ENCODE results near the gene SH3GL1.

SH3GL1 gene

DNA sequence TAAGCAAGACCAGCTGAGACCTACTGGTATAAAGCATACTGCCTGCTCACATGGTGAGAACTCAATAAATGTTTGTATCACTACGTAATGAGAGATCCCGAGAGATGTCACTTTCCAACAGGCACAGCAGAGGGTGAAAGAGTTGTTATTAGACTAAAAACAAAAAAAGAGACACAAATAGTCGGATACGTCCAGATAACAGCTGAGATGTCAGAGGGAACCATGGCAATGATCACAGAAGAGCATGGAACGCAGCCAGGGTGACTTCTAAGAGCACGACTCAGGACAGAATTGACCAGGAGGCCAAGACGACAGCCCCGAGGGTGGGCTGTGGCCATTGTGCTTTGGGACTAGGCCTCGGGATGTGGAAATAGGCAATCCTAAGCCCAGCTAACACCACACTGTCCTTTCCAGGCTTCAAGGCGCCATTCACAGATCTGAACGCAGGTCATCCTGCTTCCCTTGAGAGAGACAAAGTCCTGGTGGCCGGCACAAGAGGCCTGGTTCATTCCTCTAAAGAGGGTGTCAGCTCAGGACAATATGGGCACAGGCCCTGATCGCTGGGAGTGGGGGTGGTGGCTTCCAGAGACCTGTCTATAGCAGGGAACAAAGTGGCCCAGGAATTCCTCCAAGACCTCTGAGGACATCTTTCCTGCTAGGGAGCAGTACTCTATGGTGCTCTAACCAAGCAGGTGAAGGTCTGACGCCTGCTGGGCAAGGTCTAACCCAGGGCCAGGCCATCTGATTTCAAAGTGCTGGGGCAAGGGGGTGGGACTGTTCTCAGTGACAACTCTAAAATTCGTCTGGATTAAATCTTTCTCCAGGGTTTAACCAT lies 3.2 kb downstream of the SH3GL1 start:
- TF ChIP-seq ZNF274 (IDR thresholded peaks at IDR 0.05; ENCODE audit: low read depth, low read length), result no peak
- H3K4me3 ChIP-seq (ENCODE audit: low read length), result no peak overlapping the region

DNA sequence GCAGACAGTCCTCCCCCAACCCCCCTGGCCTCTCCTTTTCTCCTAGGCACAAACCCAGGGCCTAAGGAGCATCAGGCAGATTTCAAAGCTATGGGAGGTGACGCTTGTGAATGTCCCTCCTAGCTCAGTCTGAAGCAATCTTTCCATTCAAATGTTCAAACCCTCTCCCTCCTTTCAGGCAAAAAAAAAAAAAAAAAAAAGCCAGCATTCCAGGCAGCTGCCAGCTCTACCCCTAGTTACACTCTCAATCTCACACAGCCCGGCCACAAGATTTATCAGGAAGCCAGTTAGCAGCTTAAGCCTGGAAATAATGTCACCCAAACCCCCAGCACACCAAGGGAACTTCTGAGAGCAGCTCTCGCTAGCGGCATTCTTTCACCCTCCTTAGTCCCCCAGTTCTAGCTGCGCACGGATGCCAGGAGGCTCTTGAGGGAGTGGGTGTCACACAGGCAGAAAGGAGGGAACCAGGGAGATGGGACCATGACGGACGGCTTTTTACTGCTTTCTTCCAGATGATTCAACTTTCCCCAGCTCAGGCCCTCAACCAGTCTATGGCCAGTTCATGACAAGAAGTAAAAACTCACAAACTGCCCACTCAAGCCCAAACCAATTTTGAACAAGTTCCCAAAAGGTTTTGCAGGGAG lies 6.3 kb downstream of the SH3GL1 start:
- no peak for TF ChIP-seq ZNF274 (IDR thresholded peaks at IDR 0.05; ENCODE audit: low read depth, low read length)
- H3K4me3 ChIP-seq (ENCODE audit: low read length), result no peak overlapping the region

DNA sequence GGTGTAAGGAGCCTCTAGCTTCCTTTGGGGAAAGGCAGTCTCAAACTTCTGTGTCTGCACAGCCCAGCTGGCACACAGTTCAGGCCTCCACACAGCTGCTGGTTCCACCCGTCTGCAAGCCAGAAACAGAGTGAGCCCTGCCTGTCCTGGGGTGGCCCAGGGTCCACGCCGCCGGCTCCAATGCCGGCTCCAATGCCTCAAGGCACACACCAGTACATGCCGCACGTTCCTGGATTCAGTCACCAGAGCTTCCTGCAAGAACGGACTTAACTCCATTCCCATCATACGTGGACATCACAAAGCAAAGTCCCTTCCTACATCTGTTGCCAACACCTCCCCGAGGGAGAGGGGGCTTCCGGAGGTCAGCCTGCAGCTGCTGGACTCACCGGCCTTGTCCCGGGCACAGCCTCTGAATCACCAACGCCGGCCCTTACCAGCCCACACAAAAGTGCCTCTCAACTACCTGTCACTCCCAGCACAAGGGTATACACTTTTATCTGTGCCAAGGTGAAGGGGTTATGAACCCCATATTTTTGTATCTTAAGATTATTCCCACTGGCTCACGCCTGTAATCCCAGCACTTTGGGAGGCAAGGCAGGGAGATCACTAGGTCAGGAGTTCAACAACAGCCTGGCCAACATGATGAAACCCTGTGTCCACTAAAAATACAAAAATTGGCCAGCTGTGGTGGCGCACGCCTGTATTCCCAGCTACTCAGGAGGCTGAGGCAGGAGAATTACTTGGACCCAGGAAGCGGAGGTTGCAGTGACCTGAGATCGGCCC lies 8.5 kb downstream of the SH3GL1 start:
- no peak overlapping the region for H3K4me3 ChIP-seq (ENCODE audit: low read length)
- TF ChIP-seq ZNF274 (IDR thresholded peaks at IDR 0.05; ENCODE audit: low read depth, low read length), result no peak

DNA sequence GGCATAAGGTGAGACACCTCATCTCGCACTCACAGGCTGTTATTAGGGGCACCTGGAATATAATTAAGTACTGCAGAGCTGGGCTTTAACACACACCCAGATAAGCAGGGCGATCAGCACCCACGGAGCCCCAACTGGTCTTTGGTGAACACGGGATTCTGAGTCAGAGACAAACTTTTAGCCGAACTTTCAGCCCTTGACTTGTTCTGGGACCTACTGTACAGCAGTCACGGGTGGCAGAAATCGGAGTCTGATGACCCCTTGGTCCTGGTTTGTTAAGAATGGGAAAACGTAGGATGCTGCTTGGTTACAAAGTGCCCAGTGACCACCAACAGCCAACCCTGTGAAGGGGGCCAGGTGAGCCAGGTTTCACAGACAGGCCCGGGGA lies 9.0 kb downstream of the SH3GL1 start:
- TF ChIP-seq ZNF274 (IDR thresholded peaks at IDR 0.05; ENCODE audit: low read depth, low read length), result no peak
- no peak overlapping the region for H3K4me3 ChIP-seq (ENCODE audit: low read length)

DNA sequence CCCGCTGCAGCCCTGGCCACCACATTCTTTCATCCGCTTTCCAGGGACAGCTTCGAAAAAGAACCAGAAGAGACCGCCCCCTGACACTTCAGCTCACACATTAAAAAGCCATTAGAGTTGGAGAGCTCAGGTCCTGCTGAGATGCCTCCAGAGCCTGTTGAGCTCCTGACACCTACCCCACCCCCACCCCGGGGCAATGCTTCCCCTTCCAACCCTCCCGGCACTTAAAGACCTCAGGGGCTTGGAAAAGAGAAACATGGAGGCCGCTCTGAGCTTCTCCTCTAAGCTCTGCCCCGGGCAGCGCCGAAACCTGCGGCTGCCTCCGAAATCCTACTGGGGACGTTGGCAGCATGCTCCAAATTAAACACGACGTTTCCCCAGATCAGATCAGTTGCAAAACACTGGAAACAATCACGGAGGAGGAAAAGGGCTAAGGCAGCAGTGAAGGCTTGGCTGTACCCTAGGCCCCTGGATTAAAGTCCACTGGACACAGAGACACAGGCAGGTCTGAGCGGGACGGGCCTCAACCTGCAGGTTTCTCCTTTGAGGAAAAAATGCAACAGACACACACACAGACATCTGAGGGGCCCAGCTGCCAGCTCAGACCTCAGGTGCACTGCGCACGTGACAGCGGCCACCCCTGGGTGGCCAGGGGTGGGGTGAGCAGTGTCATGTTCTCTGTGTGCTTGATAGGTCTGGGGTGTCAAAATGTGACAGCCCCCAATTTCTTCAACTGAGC lies 9.6 kb downstream of the SH3GL1 start:
- no peak overlapping the region for H3K4me3 ChIP-seq (ENCODE audit: low read length)
- no peak for TF ChIP-seq ZNF274 (IDR thresholded peaks at IDR 0.05; ENCODE audit: low read depth, low read length)

DNA sequence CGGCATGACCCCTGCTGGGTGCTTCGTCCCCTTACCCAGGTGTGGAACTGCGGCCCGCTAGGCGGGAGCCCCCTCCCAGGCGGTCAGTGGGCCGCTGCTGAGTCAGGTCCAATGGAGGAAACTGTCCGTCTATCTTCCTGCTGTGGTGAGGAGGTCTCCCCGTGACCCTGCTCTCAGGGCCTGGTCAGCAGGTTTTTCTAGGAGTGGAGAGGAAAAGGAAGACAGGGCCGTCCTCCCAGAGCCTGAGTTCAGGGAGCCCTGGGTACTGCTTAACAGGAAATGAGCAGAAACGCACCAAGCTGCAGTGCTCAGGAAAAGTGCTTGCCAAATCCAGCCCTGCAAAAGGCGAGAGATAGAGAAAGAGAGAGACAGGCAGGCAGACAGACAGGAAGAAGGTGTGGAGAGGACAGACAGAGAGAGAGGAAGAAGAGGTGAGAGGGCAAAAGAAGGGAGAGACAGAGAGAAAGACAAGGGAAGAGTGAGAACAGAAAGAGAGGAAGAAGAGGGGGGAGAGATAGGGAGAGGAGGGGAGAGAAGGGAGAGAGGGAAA lies 10.3 kb downstream of the SH3GL1 start:
- no peak for TF ChIP-seq ZNF274 (IDR thresholded peaks at IDR 0.05; ENCODE audit: low read depth, low read length)
- no peak overlapping the region for H3K4me3 ChIP-seq (ENCODE audit: low read length)

DNA sequence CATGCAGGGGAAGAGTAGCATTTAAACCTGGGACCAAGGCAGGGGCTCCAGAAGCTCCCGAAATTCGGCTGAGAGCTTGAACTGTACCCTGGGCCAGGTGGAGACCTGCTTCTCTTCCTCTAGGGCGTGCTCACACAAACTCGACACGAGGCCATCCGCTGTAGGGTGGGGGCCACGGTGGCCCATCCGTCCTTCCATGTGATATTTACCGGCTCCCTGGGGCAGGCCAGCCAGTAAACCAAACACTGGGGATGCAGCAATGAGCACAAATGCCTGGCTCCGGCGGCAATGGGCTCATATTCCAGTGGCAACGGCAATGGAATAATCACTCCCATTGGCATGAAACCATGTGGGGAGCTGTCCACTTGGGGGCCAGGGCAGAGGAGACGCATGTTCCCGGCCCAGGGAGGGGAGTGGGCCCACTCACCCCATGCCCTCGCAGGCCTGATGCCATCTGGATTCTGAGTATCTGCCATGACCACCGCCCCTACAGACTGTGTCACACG lies 10.8 kb downstream of the SH3GL1 start:
- TF ChIP-seq ZNF274 (IDR thresholded peaks at IDR 0.05; ENCODE audit: low read depth, low read length), result no peak
- H3K4me3 ChIP-seq (ENCODE audit: low read length), result no peak overlapping the region

DNA sequence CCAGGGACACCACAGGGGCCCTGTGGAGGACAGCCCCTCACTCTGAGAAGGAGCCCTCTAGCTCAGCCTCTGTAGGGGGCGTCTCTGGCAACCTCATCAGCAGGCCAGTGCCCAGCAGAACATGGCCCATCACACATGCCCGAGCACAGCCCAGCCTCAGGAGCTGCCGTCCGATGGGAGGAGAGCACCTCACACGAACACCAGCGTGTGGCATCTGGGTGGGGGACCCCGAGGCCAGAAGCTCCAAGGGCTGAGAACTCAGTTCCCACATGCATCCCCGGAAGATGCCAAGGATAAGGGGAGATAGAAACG lies 11.3 kb downstream of the SH3GL1 start:
- TF ChIP-seq ZNF274 (IDR thresholded peaks at IDR 0.05; ENCODE audit: low read depth, low read length), result no peak
- H3K4me3 ChIP-seq (ENCODE audit: low read length), result no peak overlapping the region

DNA sequence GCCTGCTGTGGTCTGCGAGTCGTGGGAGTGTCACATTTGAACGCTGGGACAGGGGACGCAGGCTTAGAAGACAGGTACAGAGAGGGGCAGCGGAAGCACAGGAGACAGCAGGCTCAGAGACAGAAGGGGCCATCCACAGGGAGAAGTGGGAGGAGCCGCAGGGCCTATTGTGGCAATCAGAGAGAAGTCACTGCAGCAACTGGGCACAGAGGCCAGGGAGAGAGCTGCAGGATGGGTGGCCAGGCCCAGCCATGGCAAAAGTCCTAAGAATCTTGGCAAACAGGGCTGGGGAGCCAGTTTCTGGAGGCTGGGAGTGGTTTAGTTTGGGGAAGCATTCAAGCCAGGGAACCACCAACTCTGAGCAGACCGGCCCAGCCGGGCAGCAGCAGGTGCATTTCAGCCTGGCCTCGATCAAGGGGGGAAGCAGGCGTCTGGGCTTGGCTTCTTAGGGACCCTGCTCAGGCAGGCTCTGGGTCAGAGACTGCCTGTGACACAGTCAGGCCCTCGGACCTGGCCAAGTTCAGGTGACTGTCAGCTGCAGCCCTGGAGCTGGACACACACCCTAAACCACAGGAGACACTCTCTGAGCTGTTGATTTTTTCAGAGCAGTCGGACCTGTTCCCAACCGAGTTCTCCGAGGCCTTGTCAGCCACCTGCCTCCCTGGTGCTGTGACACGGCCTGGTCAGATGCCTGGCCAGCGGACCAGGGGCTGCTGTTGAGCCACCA lies 11.8 kb downstream of the SH3GL1 start:
- no peak for TF ChIP-seq ZNF274 (IDR thresholded peaks at IDR 0.05; ENCODE audit: low read depth, low read length)
- H3K4me3 ChIP-seq (ENCODE audit: low read length), result no peak overlapping the region

DNA sequence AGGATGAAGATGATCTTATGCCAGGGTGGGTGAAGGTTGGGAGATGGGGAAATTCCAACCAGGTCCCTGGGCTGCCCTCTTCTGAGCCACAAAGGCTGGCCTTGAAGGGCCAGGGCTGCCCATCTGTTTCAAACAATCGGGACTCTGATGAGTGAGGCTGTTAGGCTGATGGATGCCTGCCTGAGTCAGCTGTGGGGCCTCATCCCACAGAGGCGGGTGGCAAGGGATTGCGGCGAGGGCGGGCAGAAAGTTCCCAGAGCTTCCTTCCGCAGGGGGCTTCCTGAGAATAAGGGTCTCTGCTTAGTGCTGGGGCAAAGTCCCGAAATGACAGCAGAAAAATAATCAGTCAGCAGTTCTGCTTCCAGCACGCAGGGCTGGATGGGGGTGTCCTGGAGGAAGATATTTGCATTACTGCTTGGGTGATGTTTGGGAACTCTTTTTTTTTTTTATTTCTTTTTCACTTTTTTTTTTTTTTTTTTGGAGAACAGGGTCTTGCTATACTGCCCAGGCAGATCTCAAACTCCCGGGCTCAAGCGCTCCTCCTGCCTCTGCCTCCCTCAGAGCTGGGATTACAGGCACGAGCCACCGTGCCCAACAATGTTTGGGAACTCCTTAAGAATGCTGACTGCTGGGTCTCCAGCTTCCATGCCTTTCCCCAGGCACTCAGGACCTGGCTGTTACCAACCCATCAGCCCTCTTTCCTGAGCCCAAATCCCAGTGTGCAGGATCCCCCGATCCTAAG lies 14.1 kb downstream of the SH3GL1 start:
- no peak for TF ChIP-seq ZNF274 (IDR thresholded peaks at IDR 0.05; ENCODE audit: low read depth, low read length)
- H3K4me3 ChIP-seq (ENCODE audit: low read length), result no peak overlapping the region

DNA sequence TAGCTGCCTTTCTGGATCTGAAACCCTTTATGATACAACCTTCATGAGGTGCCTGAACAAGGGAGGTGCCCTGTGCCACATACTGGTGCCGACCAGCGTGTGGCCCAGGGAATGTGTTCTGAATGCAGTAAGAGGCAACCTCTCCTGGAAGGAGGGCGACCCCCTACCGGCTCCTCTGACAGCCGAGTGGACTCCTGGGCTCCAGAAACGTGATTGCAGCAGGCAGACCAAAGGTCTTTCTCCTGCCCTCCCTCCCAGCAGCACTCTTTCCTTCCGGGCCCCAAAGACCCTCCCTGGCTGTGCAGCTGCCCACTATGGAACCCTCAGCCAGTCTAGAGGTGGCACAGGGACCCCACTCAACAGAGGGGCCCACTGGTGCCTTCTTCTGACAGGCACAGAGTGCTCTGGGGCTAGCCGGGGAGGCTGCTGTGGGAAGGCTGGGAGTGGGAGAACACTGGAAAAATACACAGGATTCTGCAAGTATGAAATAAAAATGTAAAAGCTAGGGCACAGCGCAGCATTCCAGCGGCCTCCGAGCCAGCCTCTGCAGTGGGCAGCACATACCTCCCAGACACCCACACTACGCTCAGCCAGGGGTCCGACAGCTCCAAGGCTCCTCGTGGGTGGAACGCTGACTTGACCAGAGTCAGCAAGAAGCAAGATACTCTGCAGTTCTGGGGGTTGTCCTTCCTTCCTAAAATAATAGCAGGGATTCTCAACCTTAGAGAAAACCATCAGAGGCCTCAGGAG lies 14.9 kb downstream of the SH3GL1 start:
- no peak for TF ChIP-seq ZNF274 (IDR thresholded peaks at IDR 0.05; ENCODE audit: low read depth, low read length)
- no peak overlapping the region for H3K4me3 ChIP-seq (ENCODE audit: low read length)

DNA sequence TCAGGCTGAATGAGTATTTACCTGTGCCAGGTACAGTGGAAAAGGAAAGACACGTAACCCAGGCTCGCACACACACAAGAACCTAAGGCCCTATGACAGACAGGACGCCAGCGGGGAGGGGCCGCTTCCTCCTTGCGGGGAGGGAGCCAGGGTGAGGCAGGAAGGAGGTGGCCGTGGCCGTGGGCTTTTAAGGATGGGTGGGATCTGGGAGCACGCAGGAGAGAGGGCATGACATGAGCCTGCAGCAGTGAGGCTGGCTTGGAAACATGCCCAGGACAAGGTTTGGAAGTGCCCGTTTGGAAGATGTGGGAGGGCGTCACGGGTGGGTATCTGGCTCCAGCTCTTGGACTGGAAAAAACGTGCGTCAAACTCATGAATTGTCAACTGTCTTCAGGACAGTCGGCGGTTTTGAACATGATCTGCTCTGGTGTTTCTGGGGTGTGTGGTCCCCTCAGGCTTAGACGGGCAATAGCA lies 20.1 kb downstream of the SH3GL1 start:
- no peak overlapping the region; the same call in 1 of the 2 replicates for H3K4me3 ChIP-seq (ENCODE audit: low read length)
- no peak for TF ChIP-seq ZNF274 (IDR thresholded peaks at IDR 0.05; ENCODE audit: low read depth, low read length)
